HCT116 (cell line): Measurements from ENCODE around the gene USP9X. TPM values are rescaled to one million over a fixed set of nuclear protein-coding genes. Genes with fewer than 3 reads are reported as not detected.

Source experiments
- ATAC-seq: fragments of 200-7000 bp; cut with Tn5 transposase; 2 replicates; pipeline ENCODE4 v1.9.1; 2020; ENCODE audit warnings: mild to moderate bottlenecking, moderate library complexity
- BruUV-seq: library from RNA; stranded (reverse); fragments of 400-500 nt; replicated peaks from 2 replicates; lab custom pipeline; 2021; lab: Mats Ljungman, UMichigan
- CTCF ChIA-PET: fragments of 300-600 bp; sonication (Branson Sonifier 250); formaldehyde crosslinking; loops from one replicate; lab custom pipeline; 2021; ENCODE audit warnings: antibody characterized with exemption; lab: Charles Lee
- POLR2A ChIA-PET: fragments of 300-600, 350-600 bp; sonication (Branson Sonifier 250); formaldehyde crosslinking; loops from one replicate; lab custom pipeline; 2021; ENCODE audit warnings: antibody characterized with exemption; lab: Charles Lee
- RAD21 ChIA-PET, 2 experiments: fragments of 300-600 bp; sonication (Branson Sonifier 250); formaldehyde crosslinking; loops; one replicate each; lab custom pipeline; 2023; ENCODE audit warnings: low total read pairs in 2 of 2; ENCODE audit not compliant: uncharacterized antibody in 2 of 2, unreplicated experiment in 2 of 2, low non-redundant PET in 1 of 2; lab: Charles Lee
- DNase-seq: peaks from one replicate; pipeline ENCODE4 v3.0.0-alpha.2; 2010; ENCODE audit warnings: low read depth, low spot score
- H2AFZ ChIP-seq: fragments of 200-600 bp; shearing (Covaris generic), sonication (generic); 2 replicates; pipeline ENCODE4 v1.6.1; 2017; ENCODE audit warnings: low read depth, mixed run types, mixed read lengths, antibody characterized with exemption, low read length; ENCODE audit not compliant: poor library complexity, severe bottlenecking
- H3K27ac ChIP-seq: 2 replicates; pipeline ENCODE4 v1.5.1; 2012; ENCODE audit warnings: low read depth, low read length
- H3K27me3 ChIP-seq: fragments of 200-600 bp; sonication (generic); 2 replicates; pipeline ENCODE4 v1.6.1; 2016; ENCODE audit warnings: mixed run types, low read length, mixed read lengths; ENCODE audit not compliant: insufficient read depth
- H3K36me3 ChIP-seq, 2 experiments: fragments of 200-500 bp in 1 of 2; fragments of 200-600 bp in 1 of 2; sonication (Bioruptor generic) in 1 of 2; sonication (generic) in 1 of 2; 2 replicates each; pipeline versions ENCODE4 v1.5.1 to v1.6.1; 2014 to 2016; ENCODE audit warnings: low read length in 2 of 2, inconsistent platforms in 1 of 2, mixed read lengths in 1 of 2, mixed run types in 1 of 2; ENCODE audit not compliant: insufficient read depth in 2 of 2, control insufficient read depth in 1 of 2
- H3K4me1 ChIP-seq, 2 experiments: fragments of 200-600 bp in 1 of 2; sonication (generic) in 1 of 2; 2 replicates each; pipeline versions ENCODE4 v1.5.1 to v1.6.1; 2012 to 2017; ENCODE audit warnings: low read length in 2 of 2, inconsistent platforms in 1 of 2, mild to moderate bottlenecking in 1 of 2, mixed read lengths in 1 of 2, mixed run types in 1 of 2, moderate library complexity in 1 of 2; ENCODE audit not compliant: insufficient read depth in 2 of 2, control insufficient read depth in 1 of 2
- H3K4me2 ChIP-seq: fragments of 200-600 bp; sonication (generic); 2 replicates; pipeline ENCODE4 v1.6.1; 2017; ENCODE audit warnings: mixed run types, low read length, mixed read lengths
- H3K4me3 ChIP-seq, 2 experiments: fragments of 200-600 bp in 1 of 2; sonication (generic) in 1 of 2; replicated peaks in 1 of 2; 2 replicates each; pipeline ENCODE4 v1.5.1; 2011 to 2016; ENCODE audit warnings: low read length in 2 of 2, control low read depth in 1 of 2, low read depth in 1 of 2, mild to moderate bottlenecking in 1 of 2, mixed read lengths in 1 of 2, mixed run types in 1 of 2
- H3K79me2 ChIP-seq: fragments of 200-600 bp; sonication (generic); 2 replicates; pipeline ENCODE4 v1.6.1; 2017; ENCODE audit warnings: mild to moderate bottlenecking, mixed run types, low read length, moderate library complexity, mixed read lengths; ENCODE audit not compliant: insufficient read depth
- H3K9ac ChIP-seq: fragments of 200-600 bp; sonication (generic); 2 replicates; pipeline ENCODE4 v1.6.1; 2016; ENCODE audit warnings: low read length, mixed read lengths
- H3K9me2 ChIP-seq: fragments of 200-600 bp; sonication (generic), shearing (Covaris generic); 2 replicates; pipeline ENCODE4 v1.6.1; 2017; ENCODE audit warnings: mixed run types, mild to moderate bottlenecking, moderate library complexity; ENCODE audit not compliant: insufficient read depth
- H3K9me3 ChIP-seq, 2 experiments: fragments of 200-500 bp in 1 of 2; fragments of 200-600 bp in 1 of 2; sonication (Bioruptor generic) in 1 of 2; sonication (generic) in 1 of 2; 2 replicates each; pipeline ENCODE4 v1.6.1; 2014 to 2017; ENCODE audit warnings: low read length in 2 of 2, mixed read lengths in 2 of 2, inconsistent platforms in 1 of 2, low read depth in 1 of 2, mild to moderate bottlenecking in 1 of 2, mixed run types in 1 of 2, moderate library complexity in 1 of 2; ENCODE audit not compliant: control insufficient read depth in 1 of 2, insufficient read depth in 1 of 2
- H4K20me1 ChIP-seq: fragments of 200-600 bp; sonication (generic), shearing (Covaris generic); 2 replicates; pipeline ENCODE4 v1.6.1; 2017; ENCODE audit warnings: mixed run types, mild to moderate bottlenecking, moderate library complexity; ENCODE audit not compliant: insufficient read depth
- ATF3 ChIP-seq: IDR thresholded peaks from 2 replicates; pipeline ENCODE4 v1.6.1; 2012
- CBX3 ChIP-seq: IDR thresholded peaks from 2 replicates; pipeline ENCODE4 v1.6.1; 2012; ENCODE audit warnings: low read depth
- CEBPB ChIP-seq: IDR thresholded peaks from 2 replicates; pipeline ENCODE4 v1.6.1; 2012; ENCODE audit warnings: low read depth
- ELF1 ChIP-seq: IDR thresholded peaks from 2 replicates; pipeline ENCODE4 v1.6.1; 2012; ENCODE audit warnings: low read depth, borderline replicate concordance
- EZH2 ChIP-seq: fragments of 200-600 bp; sonication (generic); IDR thresholded peaks from 2 replicates; pipeline ENCODE4 v1.6.1; 2017; ENCODE audit warnings: antibody characterized with exemption, mixed run types
- FOSL1 ChIP-seq: IDR thresholded peaks from 2 replicates; pipeline ENCODE4 v1.6.1; 2012; ENCODE audit warnings: low read depth
- JUND ChIP-seq: IDR thresholded peaks from 2 replicates; pipeline ENCODE4 v1.6.1; 2012
- POLR2A ChIP-seq: IDR thresholded peaks from 2 replicates; pipeline ENCODE4 v1.7.0; 2011; ENCODE audit warnings: borderline replicate concordance; ENCODE audit not compliant: insufficient read depth, insufficient read length; ENCODE audit errors: extremely low read depth
- POLR2AphosphoS5 ChIP-seq: IDR thresholded peaks from 2 replicates; pipeline ENCODE4 v1.6.1; 2011; ENCODE audit warnings: mild to moderate bottlenecking, low read depth, low read length, moderate library complexity
- RAD21 ChIP-seq: IDR thresholded peaks from 2 replicates; pipeline ENCODE4 v1.6.1; 2012; ENCODE audit warnings: low read depth, mild to moderate bottlenecking
- REST ChIP-seq: IDR thresholded peaks from 2 replicates; pipeline ENCODE4 v1.6.1; 2012; ENCODE audit warnings: low read depth
- SRF ChIP-seq: IDR thresholded peaks from 2 replicates; pipeline ENCODE4 v1.6.1; 2012; ENCODE audit warnings: low read depth
- TCF7L2 ChIP-seq: IDR thresholded peaks from 2 replicates; pipeline ENCODE4 v1.7.0; 2011; ENCODE audit warnings: borderline replicate concordance, inconsistent platforms; ENCODE audit not compliant: insufficient read depth, insufficient read length; ENCODE audit errors: extremely low read depth
- YY1 ChIP-seq: IDR thresholded peaks from 2 replicates; pipeline ENCODE4 v1.6.1; 2011; ENCODE audit warnings: low read length, low read depth, moderate library complexity, mild to moderate bottlenecking; ENCODE audit not compliant: insufficient replicate concordance; ENCODE audit errors: extremely low read depth
- ZFX ChIP-seq: fragments of 450-650 bp; IDR thresholded peaks from 2 replicates; pipeline ENCODE4 v1.6.1; 2017
- ZNF274 ChIP-seq: fragments of 200-500 bp; sonication (Bioruptor generic); IDR thresholded peaks from 2 replicates; pipeline ENCODE4 v1.6.1; 2014; ENCODE audit warnings: mild to moderate bottlenecking, low read depth, low read length, inconsistent platforms
- intact Hi-C: fragments of 100-400 bp; cut with micrococcal nuclease; formaldehyde crosslinking; loops from 2 replicates; pipeline ENCODE4 v1.10.0; 2022
- total RNA-seq: library from RNA; stranded (reverse); gene quantifications from one replicate; pipeline ENCODE4 v1.2.1, GENCODE V29; 2021; ENCODE audit not compliant: unreplicated experiment
- TF ChIP-seq, protein P1 (sequence below): IDR thresholded peaks from 2 replicates; pipeline ENCODE4 v1.6.1; 2011; ENCODE audit warnings: mild to moderate bottlenecking, low read length, moderate library complexity; ENCODE audit not compliant: insufficient replicate concordance; ENCODE audit errors: extremely low read depth
- TF ChIP-seq, protein P2 (sequence below): IDR thresholded peaks from 2 replicates; pipeline ENCODE4 v1.6.1; 2012

USP9X gene
- total RNA-seq, 1 experiment from 2014 or later, result 52.4 TPM

GRCh38 chrX:41121766-41122165 lies 36.5 kb downstream of the USP9X start (continued):
- no peak for TF ChIP-seq EZH2
- TF ChIP-seq CEBPB, result no peak
- no peak for TF ChIP-seq YY1
- TF ChIP-seq CBX3, result no peak
- TF ChIP-seq ELF1, result no peak
- no peak for TF ChIP-seq FOSL1
- TF ChIP-seq POLR2AphosphoS5, result no peak

GRCh38 chrX:41122664-41123257 lies 37.5 kb downstream of the USP9X start:
- TF ChIP-seq ZFX (no peak), POLR2AphosphoS5 (no peak), CEBPB (no peak), YY1 (no peak), ZNF274 (no peak), ATF3 (no peak), ELF1 (no peak), JUND (no peak), REST (no peak), POLR2A (no peak), SRF (no peak), RAD21 (no peak), CBX3 (no peak), EZH2 (no peak), FOSL1 (no peak), TCF7L2 (no peak)
- TF ChIP-seq, protein P1, sequence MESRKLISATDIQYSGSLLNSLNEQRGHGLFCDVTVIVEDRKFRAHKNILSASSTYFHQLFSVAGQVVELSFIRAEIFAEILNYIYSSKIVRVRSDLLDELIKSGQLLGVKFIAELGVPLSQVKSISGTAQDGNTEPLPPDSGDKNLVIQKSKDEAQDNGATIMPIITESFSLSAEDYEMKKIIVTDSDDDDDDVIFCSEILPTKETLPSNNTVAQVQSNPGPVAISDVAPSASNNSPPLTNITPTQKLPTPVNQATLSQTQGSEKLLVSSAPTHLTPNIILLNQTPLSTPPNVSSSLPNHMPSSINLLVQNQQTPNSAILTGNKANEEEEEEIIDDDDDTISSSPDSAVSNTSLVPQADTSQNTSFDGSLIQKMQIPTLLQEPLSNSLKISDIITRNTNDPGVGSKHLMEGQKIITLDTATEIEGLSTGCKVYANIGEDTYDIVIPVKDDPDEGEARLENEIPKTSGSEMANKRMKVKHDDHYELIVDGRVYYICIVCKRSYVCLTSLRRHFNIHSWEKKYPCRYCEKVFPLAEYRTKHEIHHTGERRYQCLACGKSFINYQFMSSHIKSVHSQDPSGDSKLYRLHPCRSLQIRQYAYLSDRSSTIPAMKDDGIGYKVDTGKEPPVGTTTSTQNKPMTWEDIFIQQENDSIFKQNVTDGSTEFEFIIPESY, result no peak
- TF ChIP-seq, protein P2, sequence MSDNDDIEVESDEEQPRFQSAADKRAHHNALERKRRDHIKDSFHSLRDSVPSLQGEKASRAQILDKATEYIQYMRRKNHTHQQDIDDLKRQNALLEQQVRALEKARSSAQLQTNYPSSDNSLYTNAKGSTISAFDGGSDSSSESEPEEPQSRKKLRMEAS, result no peak
- DNase-seq (no peak), ATAC-seq (no peak)
- no peaks in the 10 kb centered on the region for H3K9me3 ChIP-seq
- no peaks in the 10 kb centered on the region for H3K27me3 ChIP-seq
- no TSS peak for BruUV-seq
- H3K4me3 ChIP-seq, result no peak overlapping the region
- no peaks in the 10 kb centered on the region for H3K4me1 ChIP-seq
- H2AFZ ChIP-seq, result no peak overlapping the region
- H3K27ac ChIP-seq, result no peak overlapping the region
- ChIA-PET POLR2A (no interaction called here), CTCF (no interaction called here), RAD21 (no interaction called here)
- H3K79me2 ChIP-seq, result peaks cover 78% of the 10 kb centered on the region
- no peak overlapping the region for H3K4me2 ChIP-seq
- intact Hi-C loops, result no loop called here
- H3K36me3 ChIP-seq, result no peaks in the 10 kb centered on the region
- H4K20me1 ChIP-seq, result no peaks in the 10 kb centered on the region
- H3K9me2 ChIP-seq, result no peaks in the 10 kb centered on the region
- no peak overlapping the region for H3K9ac ChIP-seq
